Measurements from ENCODE around the gene NOP53.

Gene NOP53

GRCh38 chr19:47729799-47730520 lies 15.4 kb upstream of the NOP53 start (continued):
- 0 out of 2 replicates have a peak, but pooled peaks have one; percentile 3 for TF ChIP-seq TSHZ1 (tag by site-specific recombination; IDR thresholded peaks at IDR 0.05; ENCODE audit: borderline replicate concordance)
- TF ChIP-seq SETDB1 (IDR thresholded peaks at IDR 0.05; ENCODE audit: insufficient read length, low read length): no peak
- TF ChIP-seq PRDM10 (tag by site-specific recombination; IDR thresholded peaks at IDR 0.05): peak; percentile 95
- TF ChIP-seq ZNF391 (tag by site-specific recombination; IDR thresholded peaks at IDR 0.05; ENCODE audit: borderline replicate concordance, low read depth): no peak
- TF ChIP-seq PRDM2 (tag by site-specific recombination; IDR thresholded peaks at IDR 0.05; ENCODE audit: borderline replicate concordance): no peak
- TF ChIP-seq ZBTB48 (tag by site-specific recombination; IDR thresholded peaks at IDR 0.05): peak; percentile 49
- TF ChIP-seq TRIM28 (IDR thresholded peaks at IDR 0.05; ENCODE audit: borderline replicate concordance, low read length): no peak
- TF ChIP-seq ZBTB49 (tag by site-specific recombination; IDR thresholded peaks at IDR 0.05; ENCODE audit: low read depth): no peak
- no peak for TF ChIP-seq ZNF529 (tag by site-specific recombination; IDR thresholded peaks at IDR 0.05; ENCODE audit: insufficient replicate concordance)
- TF ChIP-seq ZNF514 (tag by site-specific recombination; IDR thresholded peaks at IDR 0.05): no peak
- no peak; the same call in none of the 2 replicates for TF ChIP-seq PRDM1 (tag by site-specific recombination; IDR thresholded peaks at IDR 0.05)
- peak; percentile 83 for TF ChIP-seq ZNF341 (tag by site-specific recombination; IDR thresholded peaks at IDR 0.05; ENCODE audit: low read depth)
- no peak for TF ChIP-seq PRDM6 (tag by site-specific recombination; IDR thresholded peaks at IDR 0.05)
- peak; percentile 6; the same call in 1 of the 2 replicates for TF ChIP-seq ZBTB21 (tag by site-specific recombination; IDR thresholded peaks at IDR 0.05)
- no peak for TF ChIP-seq ZNF362 (tag by site-specific recombination; IDR thresholded peaks at IDR 0.05)
- no peak for TF ChIP-seq ZNF610 (tag by site-specific recombination; IDR thresholded peaks at IDR 0.05; ENCODE audit: borderline replicate concordance)
- TF ChIP-seq ZNF48 (tag by site-specific recombination; IDR thresholded peaks at IDR 0.05): no peak
- no peak for TF ChIP-seq ZNF747 (tag by site-specific recombination; IDR thresholded peaks at IDR 0.05)
- TF ChIP-seq ZNF596 (tag by site-specific recombination; IDR thresholded peaks at IDR 0.05): peak; percentile 40; the same call in 1 of the 2 replicates
- TF ChIP-seq ZBTB1 (tag by site-specific recombination; IDR thresholded peaks at IDR 0.05): no peak
